MCF 10A (cell line): Measurements from ENCODE around the gene USP8. TPM values are rescaled to one million over a fixed set of nuclear protein-coding genes. Genes with fewer than 3 reads are reported as not detected.
A peak's percentile ranks its signal among the peaks of the same experiment; 100 is the strongest.

ENCODE experiments used
- BruUV-seq: library from RNA; stranded (reverse); fragments of 400-500 nt; replicated peaks from 2 replicates; lab custom pipeline; 2021; lab: Mats Ljungman, UMichigan
- CTCF ChIA-PET: fragments of 300-600 bp; sonication (Branson Sonifier 250); formaldehyde crosslinking; extraction: SDS; loops from one replicate; lab custom pipeline; 2021; ENCODE audit warnings: antibody characterized with exemption, inconsistent platforms; lab: Yijun Ruan, JAX
- POLR2A ChIA-PET: fragments of 300-600, 350-650 bp; sonication (Branson Sonifier 250); formaldehyde crosslinking; extraction: SDS; loops from one replicate; lab custom pipeline; 2020; ENCODE audit warnings: antibody characterized with exemption, inconsistent platforms; lab: Yijun Ruan, JAX
- DNase-seq: peaks from one replicate; pipeline ENCODE4 v3.0.0-alpha.2; 2018; ENCODE audit not compliant: unreplicated experiment
- H3K27ac Mint-ChIP-seq: one replicate; pipeline ENCODE4 v1.8.0; 2022; ENCODE audit warnings: mild to moderate bottlenecking, low read depth, mixed read lengths; ENCODE audit not compliant: unreplicated experiment
- H3K27me3 Mint-ChIP-seq: one replicate; pipeline ENCODE4 v1.8.0; 2022; ENCODE audit warnings: mixed read lengths; ENCODE audit not compliant: insufficient read depth, unreplicated experiment
- H3K36me3 Mint-ChIP-seq: one replicate; pipeline ENCODE4 v1.8.0; 2022; ENCODE audit warnings: mild to moderate bottlenecking, moderate library complexity, mixed read lengths; ENCODE audit not compliant: insufficient read depth, unreplicated experiment
- H3K4me1 Mint-ChIP-seq: one replicate; pipeline ENCODE4 v1.8.0; 2022; ENCODE audit warnings: mixed read lengths; ENCODE audit not compliant: insufficient read depth, unreplicated experiment
- H3K4me3 Mint-ChIP-seq: one replicate; pipeline ENCODE4 v1.8.0; 2022; ENCODE audit warnings: mild to moderate bottlenecking, moderate library complexity, mixed read lengths; ENCODE audit not compliant: unreplicated experiment
- H3K9me3 Mint-ChIP-seq: one replicate; pipeline ENCODE4 v1.8.0; 2022; ENCODE audit warnings: mixed read lengths; ENCODE audit not compliant: unreplicated experiment
- CTCF ChIP-seq: fragments of 200-600 bp; IDR thresholded peaks from one replicate; pipeline ENCODE4 v1.8.0; 2022; ENCODE audit warnings: antibody characterized with exemption, mild to moderate bottlenecking; ENCODE audit not compliant: unreplicated experiment
- intact Hi-C: fragments of 100-400 bp; cut with micrococcal nuclease; formaldehyde crosslinking; loops from 2 replicates; pipeline ENCODE4 v1.14.1; 2022
- total RNA-seq: library from RNA; stranded (reverse); gene quantifications from 2 replicates; pipeline ENCODE4 v1.2.3, GENCODE V29; 2022

USP8 gene
- total RNA-seq, 1 experiment from 2014 or later = 72.7 TPM

- POLR2A ChIA-PET = no interaction called here
These were observed 16.7 kb downstream of the USP8 start for GRCh38 chr15:50440932-50441331.

GRCh38 chr15:50452927-50453326 lies 28.7 kb downstream of the USP8 start:
- Mint-ChIP-seq H3K4me1 (no peaks in the 10 kb centered on the region), H3K27me3 (no peaks in the 10 kb centered on the region), H3K9me3 (no peaks in the 10 kb centered on the region), H3K4me3 (no peak overlapping the region), H3K27ac (no peak overlapping the region), H3K36me3 (peaks cover 83% of the 10 kb centered on the region)
- TF ChIP-seq CTCF = no peak
- ChIA-PET CTCF (no interaction called here), POLR2A (interaction anchor here (1.4 kb wide), 1 partner anchor 110 kb away, joined by 5 read pairs; no protein-coding TSS in a partner anchor)
- intact Hi-C loops = no loop called here
- peak; percentile 0 for DNase-seq
- BruUV-seq = no TSS peak

More at GRCh38 chr15:50440932-50441331, 16.7 kb downstream of the USP8 start:
- Mint-ChIP-seq H3K4me1 (peaks cover 9% of the 10 kb centered on the region), H3K4me3 (no peak overlapping the region), H3K9me3 (no peaks in the 10 kb centered on the region), H3K27ac (no peak overlapping the region), H3K36me3 (peaks cover 71% of the 10 kb centered on the region), H3K27me3 (no peaks in the 10 kb centered on the region)
- intact Hi-C loops = no loop called here
- no TSS peak for BruUV-seq
- DNase-seq = no peak
- CTCF ChIA-PET = interaction anchor here (0.6 kb wide), 1 partner anchor 41 kb away, joined by 5 read pairs; no protein-coding TSS in a partner anchor
- TF ChIP-seq CTCF = no peak

GRCh38 chr15:50458348-50459112 lies 34.3 kb downstream of the USP8 start:
- intact Hi-C loops = no loop called here
- H3K9me3 Mint-ChIP-seq = no peaks in the 10 kb centered on the region
- H3K4me3 Mint-ChIP-seq = no peak overlapping the region
- BruUV-seq = no TSS peak
- H3K27ac Mint-ChIP-seq = peak overlapping the region; percentile 63
- TF ChIP-seq CTCF = no peak
- POLR2A ChIA-PET = interaction anchor here (0.6 to 0.7 kb wide), 4 partner anchors 8 to 138 kb away, joined by 3 to 4 read pairs (median 3); partner anchors contain the start of gene GABPB1
- no peaks in the 10 kb centered on the region for H3K27me3 Mint-ChIP-seq
- no peak for DNase-seq
- CTCF ChIA-PET = interaction anchor here (0.7 to 1.6 kb wide), 2 partner anchors 21 to 946 kb away, joined by 4 to 6 read pairs; no protein-coding TSS in a partner anchor
- peaks cover 93% of the 10 kb centered on the region for H3K36me3 Mint-ChIP-seq
- no peaks in the 10 kb centered on the region for H3K4me1 Mint-ChIP-seq
